HG02759 (cell line): ENCODE measurements around the gene TRIM60.
"Not testable (repeated sequence)": the region's sequence is repeated elsewhere in the genome, so short reads cannot be mapped to it uniquely, and the experiment has no call there.

Experiments used
- ATAC-seq: cut with Tn5 transposase; IDR thresholded peaks from one replicate; pipeline ENCODE4 v1.9.1; 2021; ENCODE audit warnings: mild to moderate bottlenecking, moderate library complexity; ENCODE audit not compliant: unreplicated experiment

The TRIM60 gene

DNA sequence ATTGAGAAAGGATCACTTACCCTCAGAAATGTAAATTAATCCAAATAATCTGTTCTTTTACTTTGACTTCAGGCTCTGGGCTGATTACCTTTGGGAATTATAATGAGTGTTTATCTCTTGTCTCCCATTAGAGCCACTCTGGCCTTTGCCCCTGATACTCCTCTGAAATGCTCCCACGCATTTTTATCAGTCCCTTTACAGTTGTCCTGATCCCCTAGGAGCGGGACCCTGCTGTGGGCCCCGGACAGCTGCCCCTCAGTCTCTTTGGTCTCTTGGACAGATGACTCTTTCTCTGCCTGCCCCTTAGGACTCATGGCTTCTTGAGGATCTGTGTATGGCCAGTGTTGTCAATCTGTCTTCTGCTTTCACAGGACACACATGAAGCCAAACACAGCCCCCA, 20.8 kb downstream of the TRIM60 start:
- no peak for ATAC-seq

DNA sequence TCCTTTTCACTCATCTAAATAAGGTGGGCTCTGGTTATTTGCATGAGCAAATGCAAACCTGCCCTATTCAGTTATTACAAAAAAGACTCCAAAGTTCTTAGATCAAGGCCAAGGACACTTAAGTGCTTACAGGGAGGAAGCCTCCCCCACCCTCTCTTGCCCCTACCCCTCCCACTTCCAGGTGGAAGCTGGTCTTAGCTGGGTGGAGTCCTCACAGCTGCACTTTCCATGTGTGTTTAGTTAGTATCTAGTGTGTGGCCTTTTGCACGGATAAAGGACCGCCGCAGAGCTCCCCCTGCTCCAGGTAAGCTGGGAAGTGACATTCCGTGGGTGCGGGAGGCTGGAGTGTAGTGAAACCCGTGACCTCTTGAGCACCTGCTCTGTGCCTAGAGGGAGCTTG, 21.8 kb downstream of the TRIM60 start, which contains the start of gene TRIM75:
Gene TRIM75 (plus strand): TSS at position 222 of the 400 bp plus-strand sequence. CDS start 5,282 bp downstream, outside the sequence.
- no peak for ATAC-seq

DNA sequence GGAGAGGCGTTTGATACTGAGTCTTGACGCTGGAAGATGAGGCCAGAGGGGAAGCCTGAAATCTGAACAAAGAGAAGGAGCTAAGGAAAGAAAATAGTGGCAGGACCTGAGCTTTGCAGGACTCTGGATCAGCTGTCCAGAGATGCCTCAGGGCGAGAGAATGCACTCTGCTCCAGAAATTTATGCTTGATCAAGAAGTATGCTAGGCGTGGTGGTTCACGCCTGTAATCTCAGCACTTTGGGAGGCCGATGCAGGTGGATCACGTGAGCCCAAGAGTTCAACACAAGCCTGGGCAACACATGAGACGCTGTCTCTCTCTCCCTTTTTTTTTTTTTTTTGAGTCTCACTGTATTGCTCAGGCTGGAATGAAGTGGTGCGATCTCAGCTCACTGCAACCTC, 23.8 kb downstream of the TRIM60 start:
- no peak for ATAC-seq

DNA sequence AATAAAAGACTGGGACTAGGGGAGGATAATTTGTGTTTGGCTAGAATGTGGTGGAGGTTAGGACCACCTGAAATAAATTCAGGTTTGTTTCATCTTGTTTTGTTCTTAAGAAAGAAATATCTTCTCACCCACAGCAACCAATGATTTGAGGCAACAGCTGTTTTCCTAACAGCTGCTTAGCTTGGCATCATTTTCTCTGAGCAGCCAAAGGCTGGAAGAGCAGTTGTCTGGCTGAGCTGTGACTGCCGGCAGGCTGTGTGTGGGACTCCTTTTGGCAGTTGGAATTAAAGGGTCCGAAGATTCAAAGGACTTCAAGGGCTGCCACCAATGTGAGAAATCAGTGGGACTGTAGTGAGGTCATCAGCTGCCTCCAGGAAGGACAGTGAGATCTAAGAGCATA, 26.9 kb downstream of the TRIM60 start:
- ATAC-seq = no peak

DNA sequence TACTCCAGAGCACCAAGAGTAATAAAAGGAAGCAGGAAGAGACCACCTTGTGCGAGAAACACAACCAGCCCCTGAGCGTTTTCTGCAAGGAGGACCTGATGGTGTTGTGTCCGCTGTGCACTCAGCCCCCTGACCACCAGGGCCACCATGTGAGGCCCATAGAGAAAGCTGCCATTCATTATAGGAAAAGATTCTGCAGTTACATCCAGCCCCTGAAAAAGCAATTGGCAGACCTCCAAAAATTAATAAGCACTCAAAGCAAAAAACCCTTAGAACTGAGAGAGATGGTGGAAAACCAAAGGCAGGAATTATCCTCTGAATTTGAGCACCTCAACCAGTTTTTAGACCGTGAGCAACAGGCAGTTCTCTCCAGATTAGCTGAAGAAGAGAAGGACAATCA, 27.6 kb downstream of the TRIM60 start:
- no peak for ATAC-seq

DNA sequence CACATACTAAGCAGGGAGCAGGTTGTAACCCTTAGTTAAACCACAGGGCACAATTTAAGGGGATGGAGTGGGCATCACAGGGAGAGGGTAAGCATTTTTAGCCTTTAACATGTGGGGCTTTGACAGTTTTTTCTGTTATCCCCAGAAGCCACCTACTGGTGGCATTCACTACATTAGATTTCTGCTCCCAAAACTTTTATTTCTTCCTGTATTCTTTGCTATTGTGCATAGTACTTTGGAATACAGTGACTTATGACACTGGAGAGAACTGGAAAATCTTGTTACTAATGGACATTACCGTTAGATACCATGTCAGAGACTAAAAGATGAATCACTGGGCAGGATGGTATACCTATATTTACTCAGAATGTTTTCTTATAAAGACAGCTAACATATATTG, 29.1 kb downstream of the TRIM60 start:
- no peak for ATAC-seq

DNA sequence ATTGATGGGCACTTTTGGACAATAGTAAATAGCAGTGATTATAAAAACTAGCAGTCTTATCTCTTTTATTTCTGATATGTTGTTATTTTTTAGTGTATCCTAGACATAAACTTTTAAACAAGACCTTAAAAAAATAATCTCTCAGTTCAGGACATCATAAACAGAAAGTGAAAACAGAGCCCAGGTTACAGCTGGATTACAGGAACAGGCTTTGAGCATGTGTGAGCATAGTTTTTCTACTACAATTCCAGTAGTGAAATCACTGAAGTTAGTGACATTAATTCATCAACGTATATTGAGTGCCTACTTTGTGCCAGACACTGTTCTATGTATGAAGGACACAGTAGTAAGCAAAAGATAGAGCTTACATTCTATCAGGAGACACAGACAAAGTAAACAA, 38.8 kb downstream of the TRIM60 start:
- ATAC-seq = no peak

DNA sequence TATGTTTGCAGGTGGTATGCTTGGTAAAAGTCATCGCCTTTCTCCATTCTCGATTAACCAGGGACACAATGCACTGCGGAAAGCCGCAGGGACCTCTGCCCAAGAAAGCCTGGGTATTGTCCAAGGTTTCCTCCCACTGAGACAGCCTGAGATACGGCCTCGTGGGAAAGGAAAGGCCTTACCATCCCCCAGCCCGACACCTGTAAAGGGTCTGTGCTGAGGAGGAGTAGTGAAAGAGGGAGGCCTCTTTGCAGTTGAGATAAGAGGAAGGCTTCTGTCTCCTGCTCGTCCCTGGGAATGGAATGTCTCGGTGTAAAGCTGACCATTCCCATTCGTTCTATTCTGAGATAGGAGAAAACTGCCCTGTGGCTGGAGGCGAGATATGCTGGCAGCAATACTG, 41.5 kb downstream of the TRIM60 start:
- ATAC-seq = not testable (repeated sequence)

DNA sequence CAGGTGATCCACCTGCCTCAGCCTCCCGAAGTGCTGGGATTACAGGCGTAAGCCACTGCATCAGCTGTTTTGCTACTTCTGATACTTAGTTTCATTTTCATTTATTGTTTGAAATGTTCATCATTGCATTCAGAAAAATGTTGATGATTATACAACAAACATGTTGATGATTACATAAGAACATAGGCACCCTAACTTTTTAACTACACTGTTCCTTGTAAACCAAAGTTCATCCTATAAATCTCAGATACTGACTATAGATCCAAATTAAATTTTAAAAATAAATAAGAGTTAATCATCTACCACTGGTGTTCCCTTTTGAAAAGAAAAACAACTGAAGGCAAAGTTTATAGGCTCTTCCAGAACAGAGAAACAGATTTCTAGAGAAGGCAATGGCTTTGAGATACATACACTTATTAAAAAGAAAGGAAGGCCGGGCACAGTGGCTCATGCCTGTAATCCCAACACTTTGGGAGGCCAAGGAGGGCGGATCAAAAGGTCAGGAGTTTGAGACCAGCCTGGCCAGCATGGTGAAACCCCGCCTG, 45.3 kb downstream of the TRIM60 start:
- no peak for ATAC-seq

DNA sequence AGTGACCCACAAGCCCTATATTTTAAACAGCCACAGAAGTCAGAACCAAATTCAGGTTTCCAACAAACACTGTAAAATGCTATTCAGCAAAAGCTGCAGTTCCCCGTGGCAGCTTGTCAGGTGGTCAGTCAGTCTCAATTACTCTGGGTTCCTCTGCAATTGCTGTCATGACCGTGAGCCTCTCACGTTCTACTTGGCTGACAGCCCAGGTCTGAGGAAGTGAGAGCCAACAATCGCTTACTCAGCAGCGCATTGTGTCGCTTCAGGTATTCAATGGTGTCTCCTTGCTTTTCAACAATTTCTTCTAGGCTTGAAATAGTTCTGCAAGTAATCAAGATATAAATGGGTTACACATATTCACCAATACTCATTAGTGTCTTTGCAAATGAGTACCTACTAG, 47.7 kb downstream of the TRIM60 start:
- ATAC-seq = no peak

DNA sequence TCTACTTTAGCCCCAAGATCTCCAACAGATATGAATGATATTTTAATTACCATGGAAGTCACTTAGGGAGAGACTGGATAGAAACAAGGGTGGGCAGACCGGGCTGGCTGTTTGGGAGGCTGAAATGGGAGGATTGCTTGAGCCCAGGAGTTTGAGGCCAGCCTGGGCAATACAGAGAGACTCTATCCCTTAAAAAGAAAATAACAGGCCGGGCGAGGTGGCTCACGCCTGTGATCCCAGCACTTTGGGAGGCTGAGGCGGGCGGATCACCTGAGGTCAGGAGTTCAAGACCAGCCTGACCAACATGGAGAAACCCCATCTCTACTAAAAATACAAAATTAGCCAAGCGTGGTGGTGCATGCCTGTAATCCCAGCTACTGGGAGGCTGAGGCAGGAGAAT, 53.0 kb downstream of the TRIM60 start:
- not testable (repeated sequence) for ATAC-seq

DNA sequence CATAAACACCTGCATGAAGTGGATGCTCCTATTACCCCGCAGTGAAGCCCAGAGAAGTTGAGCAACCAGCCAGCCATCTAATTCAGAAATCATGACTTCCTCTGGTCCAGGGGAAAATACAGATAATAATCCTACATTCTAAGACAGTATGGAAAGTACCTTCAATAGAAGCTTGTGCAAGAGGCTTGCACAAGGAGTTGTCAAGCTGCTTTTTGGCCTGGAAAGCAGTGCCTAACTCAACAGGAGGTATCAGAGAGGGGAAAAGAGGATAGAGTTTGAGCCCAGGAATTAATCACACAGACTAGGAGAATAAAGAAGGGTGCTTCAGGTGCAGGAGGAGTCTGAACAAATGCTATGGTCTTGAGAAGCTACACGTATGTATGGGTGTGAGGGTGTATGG, 54.1 kb downstream of the TRIM60 start:
- ATAC-seq = no peak

DNA sequence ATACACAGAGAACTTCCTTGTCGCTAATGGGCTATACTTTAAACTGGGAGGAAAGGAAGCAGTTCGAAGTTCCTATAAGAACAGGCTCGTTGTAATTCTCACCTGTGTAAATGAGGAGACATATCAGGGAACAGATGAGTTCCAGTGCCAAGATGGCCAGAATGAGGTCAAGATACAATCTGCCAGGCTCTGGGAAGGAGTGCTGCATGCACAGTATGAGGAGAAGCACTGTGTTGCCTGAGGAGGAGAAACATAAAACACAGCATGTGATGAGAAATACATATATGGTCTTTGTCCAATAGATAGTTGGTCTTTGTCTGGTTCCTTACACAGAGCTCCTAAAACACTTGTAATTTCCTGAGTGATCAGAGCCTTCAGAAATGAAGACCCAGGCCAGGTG, 56.6 kb downstream of the TRIM60 start:
- no peak for ATAC-seq
